ENCODE data around the gene TMEM201.

TMEM201 gene

GRCh38 chr1:9654051-9654833 is 65.5 kb downstream of the TMEM201 start:
- no peak for DNase-seq (ENCODE audit: low read depth)

- no peak for DNase-seq (ENCODE audit: low read depth)
Measured at GRCh38 chr1:9654834-9655723, 66.4 kb downstream of the TMEM201 start.

GRCh38 chr1:9655836-9656235 is 67.1 kb downstream of the TMEM201 start:
- no peak for DNase-seq (ENCODE audit: low read depth)

- no peak for DNase-seq (ENCODE audit: low read depth)
Measured at GRCh38 chr1:9657521-9658032, 68.9 kb downstream of the TMEM201 start.

- DNase-seq (ENCODE audit: low read depth), result peak; percentile 24
Measured at GRCh38 chr1:9658199-9658598, 69.5 kb downstream of the TMEM201 start.

- peak; percentile 89 for DNase-seq (ENCODE audit: low read depth)
Measured at GRCh38 chr1:9659328-9659727, 70.6 kb downstream of the TMEM201 start.

GRCh38 chr1:9663257-9663656 is 74.5 kb downstream of the TMEM201 start:
- DNase-seq (ENCODE audit: low read depth), result no peak

All from amniotic epithelial cell (primary cell).